Measurements from ENCODE around the gene NFIX. TPM values are rescaled to one million over a fixed set of nuclear protein-coding genes. Genes with fewer than 3 reads are reported as not detected.

The NFIX gene
- total and polyA plus RNA-seq, 2 donors (not counting 3 experiments of a cell fraction or from before 2014, with no cell fraction given), result 9.8 to 37.7 TPM

DNA sequence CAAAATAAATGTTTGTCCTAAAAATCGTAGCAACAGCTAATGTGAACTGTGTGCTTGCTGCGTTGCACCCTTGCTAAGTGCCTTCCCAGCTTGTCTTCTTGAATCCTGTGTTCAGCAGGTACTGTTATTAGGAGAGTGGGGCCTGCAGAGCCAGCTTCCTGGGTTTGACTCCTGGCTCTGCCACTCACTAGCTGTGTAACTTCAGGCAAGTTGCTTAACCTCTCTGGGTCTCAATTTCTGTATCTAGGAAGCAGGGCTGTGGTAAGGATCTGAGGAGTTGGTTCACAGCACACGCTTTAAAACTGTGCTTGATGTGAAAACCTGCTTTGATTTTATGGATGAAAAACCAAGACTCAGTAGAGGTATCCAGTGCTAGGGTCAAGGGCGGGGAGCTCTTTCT, 10.0 kb downstream of the NFIX start:
- no peak for DNase-seq (ENCODE audit: low read depth, low spot score)
- no peaks in the 10 kb centered on the region for H3K4me1 ChIP-seq (ENCODE audit: control insufficient read depth, extremely low read depth, insufficient read depth, low read length)
- no peaks in the 10 kb centered on the region for H3K9me1 ChIP-seq (replicated peaks; ENCODE audit: control insufficient read depth, extremely low read depth, insufficient read depth, low read length)
- no TSS peak for BruUV-seq (replicated peaks)
- no peak overlapping the region for H2AFZ ChIP-seq (ENCODE audit: low read depth, low read length)
- no peaks in the 10 kb centered on the region for H3K27me3 ChIP-seq (ENCODE audit: control insufficient read depth in 2 of 2, insufficient read depth in 2 of 2, low read length in 2 of 2)
- dilution Hi-C loops (cut with MboI; ENCODE audit: extremely low pct_ligation_motif_present, low sequenced_read_pairs) (no loop called here), intact Hi-C loops (cut with micrococcal nuclease) (no loop called here)
- H3K4me2 ChIP-seq (ENCODE audit: insufficient read depth, low read length), result no peak overlapping the region
- H3K79me2 ChIP-seq (ENCODE audit: control insufficient read depth, insufficient read depth, low read length), result no peaks in the 10 kb centered on the region
- ChIA-PET CTCF (interaction anchor here (1.1 to 3.1 kb wide), 8 partner anchors 8 to 89 kb away, joined by 3 to 26 read pairs (median 6); partner anchors contain the start of gene NFIX), POLR2A (no interaction called here)
- no peak overlapping the region for H3K4me3 ChIP-seq (replicated peaks in 1 of 3; ENCODE audit: insufficient read depth in 1 of 3, low read depth in 1 of 3, low read length in 3 of 3)
- no peaks in the 10 kb centered on the region for H4K20me1 ChIP-seq (replicated peaks; ENCODE audit: control insufficient read depth, extremely low read depth, insufficient read depth, low read length)
- no peak for FAIRE-seq
- no peaks in the 10 kb centered on the region for H3K36me3 ChIP-seq (ENCODE audit: control insufficient read depth in 2 of 2, extremely low read depth in 1 of 2, insufficient read depth in 2 of 2, low read length in 2 of 2)
- no peaks in the 10 kb centered on the region for H3K9me3 ChIP-seq (replicated peaks; ENCODE audit: control insufficient read depth, insufficient read depth, low read length)
- TF ChIP-seq EZH2 (IDR thresholded peaks at IDR 0.05; ENCODE audit: borderline replicate concordance, low read depth, low read length, severe bottlenecking) (no peak), GATA2 (IDR thresholded peaks at IDR 0.05; ENCODE audit: insufficient read depth, insufficient read length, low read depth, low read length) (no peak), MYC (IDR thresholded peaks at IDR 0.05; ENCODE audit: low read depth, low read length) (no peak), FOS (IDR thresholded peaks at IDR 0.05; ENCODE audit: borderline replicate concordance, insufficient read depth, low read length) (no peak), POLR2AphosphoS5 (IDR thresholded peaks at IDR 0.05; ENCODE audit: insufficient read depth, low read depth, low read length) (no peak), POLR2A (IDR thresholded peaks at IDR 0.05; ENCODE audit: low read depth, low read length) (no peak)
- TF ChIP-seq, protein P1, sequence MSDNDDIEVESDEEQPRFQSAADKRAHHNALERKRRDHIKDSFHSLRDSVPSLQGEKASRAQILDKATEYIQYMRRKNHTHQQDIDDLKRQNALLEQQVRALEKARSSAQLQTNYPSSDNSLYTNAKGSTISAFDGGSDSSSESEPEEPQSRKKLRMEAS (IDR thresholded peaks at IDR 0.05; ENCODE audit: insufficient read depth, insufficient read length), result no peak
- TF ChIP-seq, protein P2, sequence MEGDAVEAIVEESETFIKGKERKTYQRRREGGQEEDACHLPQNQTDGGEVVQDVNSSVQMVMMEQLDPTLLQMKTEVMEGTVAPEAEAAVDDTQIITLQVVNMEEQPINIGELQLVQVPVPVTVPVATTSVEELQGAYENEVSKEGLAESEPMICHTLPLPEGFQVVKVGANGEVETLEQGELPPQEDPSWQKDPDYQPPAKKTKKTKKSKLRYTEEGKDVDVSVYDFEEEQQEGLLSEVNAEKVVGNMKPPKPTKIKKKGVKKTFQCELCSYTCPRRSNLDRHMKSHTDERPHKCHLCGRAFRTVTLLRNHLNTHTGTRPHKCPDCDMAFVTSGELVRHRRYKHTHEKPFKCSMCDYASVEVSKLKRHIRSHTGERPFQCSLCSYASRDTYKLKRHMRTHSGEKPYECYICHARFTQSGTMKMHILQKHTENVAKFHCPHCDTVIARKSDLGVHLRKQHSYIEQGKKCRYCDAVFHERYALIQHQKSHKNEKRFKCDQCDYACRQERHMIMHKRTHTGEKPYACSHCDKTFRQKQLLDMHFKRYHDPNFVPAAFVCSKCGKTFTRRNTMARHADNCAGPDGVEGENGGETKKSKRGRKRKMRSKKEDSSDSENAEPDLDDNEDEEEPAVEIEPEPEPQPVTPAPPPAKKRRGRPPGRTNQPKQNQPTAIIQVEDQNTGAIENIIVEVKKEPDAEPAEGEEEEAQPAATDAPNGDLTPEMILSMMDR (IDR thresholded peaks at IDR 0.05; ENCODE audit: extremely low read depth in 1 of 2, insufficient read depth in 1 of 2, low read depth in 1 of 2, low read length in 2 of 2), result no peak
- no peak overlapping the region for H3K9ac ChIP-seq (replicated peaks; ENCODE audit: extremely low read depth, insufficient read depth, low read length)
- H3K27ac ChIP-seq (ENCODE audit: insufficient read depth, low read depth, low read length), result no peak overlapping the region

Data from endothelial cell of umbilical vein (primary cell).